Endothelial cell of umbilical vein (primary cell): ENCODE measurements around the gene APOBEC3C. TPM values are rescaled to one million over a fixed set of nuclear protein-coding genes. Genes with fewer than 3 reads are reported as not detected.
"Not testable (repeated sequence)": the region's sequence is repeated elsewhere in the genome, so short reads cannot be mapped to it uniquely, and the experiment has no call there.

Experiments used
- BruUV-seq: library from RNA; stranded (reverse); fragments of 400-500 nt; replicated peaks from 2 replicates; lab custom pipeline; 2021; lab: Mats Ljungman, UMichigan
- CTCF ChIA-PET: fragments of 300-600, 350-600 bp; sonication (Branson Sonifier 250); formaldehyde crosslinking; loops from one replicate; lab custom pipeline; 2021; ENCODE audit warnings: antibody characterized with exemption, inconsistent platforms; lab: Charles Lee
- POLR2A ChIA-PET: fragments of 300-600, 350-600 bp; sonication (Branson Sonifier 250); formaldehyde crosslinking; loops from one replicate; lab custom pipeline; 2021; ENCODE audit warnings: antibody characterized with exemption, inconsistent platforms; lab: Charles Lee
- DNase-seq: peaks from one replicate; pipeline ENCODE4 v3.0.0-alpha.2; 2011; ENCODE audit warnings: low read depth, low spot score
- FAIRE-seq: peaks from 2 replicates; lab custom pipeline; 2011; peaks lifted over from hg19 to GRCh38; lab: Jason Lieb, UNC
- H2AFZ ChIP-seq: 2 replicates; pipeline ENCODE4 v1.6.0; 2012; ENCODE audit warnings: low read depth, low read length, control low read depth, inconsistent platforms
- H3K27ac ChIP-seq: 2 replicates; pipeline ENCODE4 v1.5.1; 2011; ENCODE audit warnings: low read depth, mild to moderate bottlenecking, control low read depth, low read length, moderate library complexity; ENCODE audit not compliant: insufficient read depth
- H3K27me3 ChIP-seq, 2 experiments: 2 replicates each; pipeline versions ENCODE4 v1.6.0 to v1.6.1; 2011; ENCODE audit warnings: low read length in 2 of 2, mixed read lengths in 1 of 2; ENCODE audit not compliant: control insufficient read depth in 2 of 2, insufficient read depth in 2 of 2
- H3K36me3 ChIP-seq, 2 experiments: 2 replicates in 1 of 2; 3 replicates in 1 of 2; pipeline ENCODE4 v1.5.1; 2011; ENCODE audit warnings: low read length in 2 of 2, mild to moderate bottlenecking in 1 of 2, moderate library complexity in 1 of 2; ENCODE audit not compliant: control insufficient read depth in 2 of 2, insufficient read depth in 2 of 2; ENCODE audit errors: extremely low read depth in 1 of 2
- H3K4me1 ChIP-seq: 3 replicates; pipeline ENCODE4 v1.5.1; 2011; ENCODE audit warnings: mild to moderate bottlenecking, low read length; ENCODE audit not compliant: control insufficient read depth, insufficient read depth; ENCODE audit errors: extremely low read depth
- H3K4me2 ChIP-seq: 2 replicates; pipeline ENCODE4 v1.6.1; 2011; ENCODE audit warnings: low read length, control low read depth, mixed read lengths; ENCODE audit not compliant: insufficient read depth
- H3K4me3 ChIP-seq, 3 experiments: fragments of 200-600 bp in 1 of 3; sonication (generic), shearing (Covaris generic) in 1 of 3; replicated peaks in 1 of 3; 2 replicates each; pipeline ENCODE4 v1.5.1; 2011 to 2016; ENCODE audit warnings: control low read depth in 3 of 3, low read length in 3 of 3, mild to moderate bottlenecking in 2 of 3, inconsistent platforms in 1 of 3, low read depth in 1 of 3, moderate library complexity in 1 of 3; ENCODE audit not compliant: insufficient read depth in 1 of 3
- H3K79me2 ChIP-seq: 2 replicates; pipeline ENCODE4 v1.6.0; 2012; ENCODE audit warnings: low read length, inconsistent platforms; ENCODE audit not compliant: control insufficient read depth, insufficient read depth
- H3K9ac ChIP-seq: replicated peaks from 2 replicates; pipeline ENCODE3; 2011; ENCODE audit warnings: low read length, control low read depth; ENCODE audit not compliant: insufficient read depth; ENCODE audit errors: extremely low read depth
- H3K9me1 ChIP-seq: replicated peaks from 3 replicates; pipeline ENCODE4 v1.6.0; 2011; ENCODE audit warnings: mild to moderate bottlenecking, low read length; ENCODE audit not compliant: control insufficient read depth, insufficient read depth; ENCODE audit errors: extremely low read depth
- H3K9me3 ChIP-seq: replicated peaks from 2 replicates; pipeline ENCODE4 v1.5.1; 2012; ENCODE audit warnings: low read length, inconsistent platforms; ENCODE audit not compliant: control insufficient read depth, insufficient read depth
- H4K20me1 ChIP-seq: replicated peaks from 2 replicates; pipeline ENCODE3; 2011; ENCODE audit warnings: mild to moderate bottlenecking, low read length; ENCODE audit not compliant: control insufficient read depth, insufficient read depth; ENCODE audit errors: extremely low read depth
- CTCF ChIP-seq, 2 donors: IDR thresholded peaks; 1 replicate in 1 of 2; 2 replicates in 1 of 2; pipeline ENCODE4 v1.5.1; 2011; ENCODE audit warnings: low read length in 2 of 2, mild to moderate bottlenecking in 2 of 2, moderate library complexity in 2 of 2, control low read depth in 1 of 2, inconsistent platforms in 1 of 2, low read depth in 1 of 2; ENCODE audit not compliant: insufficient read depth in 1 of 2; ENCODE audit errors: extremely low read depth in 1 of 2
- EZH2 ChIP-seq: IDR thresholded peaks from 2 replicates; pipeline ENCODE4 v1.6.1; 2012; ENCODE audit warnings: borderline replicate concordance, low read depth, mild to moderate bottlenecking, moderate library complexity, low read length, inconsistent platforms; ENCODE audit not compliant: severe bottlenecking
- FOS ChIP-seq: IDR thresholded peaks from 2 replicates; pipeline ENCODE4 v1.6.1; 2011; ENCODE audit warnings: mild to moderate bottlenecking, low read length, moderate library complexity, borderline replicate concordance; ENCODE audit not compliant: insufficient read depth
- GATA2 ChIP-seq: IDR thresholded peaks from 2 replicates; pipeline ENCODE4 v1.7.0; 2011; ENCODE audit warnings: low read depth, mild to moderate bottlenecking, moderate library complexity, mixed read lengths, low read length; ENCODE audit not compliant: insufficient read length, insufficient read depth
- JUN ChIP-seq: IDR thresholded peaks from 2 replicates; pipeline ENCODE4 v1.6.1; 2011; ENCODE audit warnings: borderline replicate concordance, low read depth; ENCODE audit not compliant: insufficient read length, insufficient read depth
- MAX ChIP-seq: IDR thresholded peaks from 2 replicates; pipeline ENCODE4 v1.6.1; 2011; ENCODE audit not compliant: insufficient read depth, insufficient read length
- MYC ChIP-seq: IDR thresholded peaks from one replicate; pipeline ENCODE4 v1.6.1; 2011; ENCODE audit warnings: mild to moderate bottlenecking, low read depth, low read length
- POLR2A ChIP-seq: IDR thresholded peaks from 2 replicates; pipeline ENCODE4 v1.6.1; 2012; ENCODE audit warnings: low read depth, mild to moderate bottlenecking, control low read depth, low read length
- POLR2AphosphoS5 ChIP-seq: IDR thresholded peaks from 2 replicates; pipeline ENCODE4 v1.6.1; 2012; ENCODE audit warnings: low read depth, mild to moderate bottlenecking, control low read depth, low read length, moderate library complexity; ENCODE audit not compliant: insufficient read depth
- dilution Hi-C: fragments of 300-500 bp; cut with MboI; formaldehyde crosslinking; loops from one replicate; pipeline ENCODE4 v1.15.0; 2019; ENCODE audit warnings: low sequenced_read_pairs; ENCODE audit not compliant: extremely low pct_ligation_motif_present
- intact Hi-C: fragments of 100-400 bp; cut with micrococcal nuclease; formaldehyde crosslinking; loops from one replicate; pipeline ENCODE4 v1.10.0; 2022
- polyA plus RNA-seq, 4 experiments: library from polyadenylated mRNA; depleted of rRNA in 3 of 4; stranded (reverse) in 3 of 4; unstranded in 1 of 4; fragments of >200 nt; gene quantifications; 2 replicates each; pipeline versions ENCODE4 v1.2.1 to v1.2.3, GENCODE V29; 2011 to 2012; ENCODE audit warnings: missing spikeins in 1 of 4
- total RNA-seq: library from RNA; stranded (reverse); gene quantifications from 2 replicates; pipeline ENCODE4 v1.2.3, GENCODE V29; 2021

APOBEC3C gene
- total and polyA plus RNA-seq, 2 donors (not counting 3 experiments of a cell fraction or from before 2014, with no cell fraction given), result 7.6 to 10.6 TPM

- no TSS peak for BruUV-seq
- H3K9me1 ChIP-seq, result no peaks in the 10 kb centered on the region
- no peaks in the 10 kb centered on the region for H4K20me1 ChIP-seq
- H2AFZ ChIP-seq, result no peak overlapping the region
- dilution Hi-C loops (no loop called here), intact Hi-C loops (no loop called here)
- H3K27me3 ChIP-seq, result no peaks in the 10 kb centered on the region
- H3K27ac ChIP-seq, result no peak overlapping the region
- FAIRE-seq (no peak), DNase-seq (no peak)
- ChIA-PET POLR2A (no interaction called here), CTCF (no interaction called here)
- TF ChIP-seq EZH2, result no peak
- no peak for TF ChIP-seq POLR2AphosphoS5
- TF ChIP-seq GATA2, result no peak
- TF ChIP-seq JUN, result no peak
- TF ChIP-seq CTCF (IDR thresholded peaks at IDR 0.05; ENCODE audit: extremely low read depth in 1 of 2, insufficient read depth in 1 of 2, low read depth in 1 of 2, low read length in 2 of 2), result no peak
- TF ChIP-seq MYC, result no peak
- no peak for TF ChIP-seq MAX
- no peak for TF ChIP-seq FOS
- TF ChIP-seq POLR2A, result no peak
- no peak overlapping the region for H3K9ac ChIP-seq
- H3K9me3 ChIP-seq, result no peaks in the 10 kb centered on the region
- H3K36me3 ChIP-seq, result no peaks in the 10 kb centered on the region
- H3K4me3 ChIP-seq, result no peak overlapping the region
- no peaks in the 10 kb centered on the region for H3K79me2 ChIP-seq
- H3K4me1 ChIP-seq, result no peaks in the 10 kb centered on the region
- H3K4me2 ChIP-seq, result no peak overlapping the region
Measured at GRCh38 chr22:39030705-39031104, 16.6 kb downstream of the APOBEC3C start.

- POLR2A ChIA-PET, H3K9me3 ChIP-seq, H3K4me3 ChIP-seq, intact Hi-C loops, FAIRE-seq, H3K9ac ChIP-seq, H4K20me1 ChIP-seq, H3K4me2 ChIP-seq, DNase-seq, H3K27me3 ChIP-seq, H3K9me1 ChIP-seq, H3K4me1 ChIP-seq, H3K79me2 ChIP-seq, H3K27ac ChIP-seq, dilution Hi-C loops, H3K36me3 ChIP-seq, BruUV-seq, H2AFZ ChIP-seq: not testable (repeated sequence)
- CTCF ChIA-PET, result interaction anchor here (0.6 kb wide), 1 partner anchor 89 kb away, joined by 4 read pairs; no protein-coding TSS in a partner anchor
Measured at GRCh38 chr22:39031434-39032295, 17.6 kb downstream of the APOBEC3C start.
